ENCODE measurements around the gene KIF6.

The KIF6 gene

DNA sequence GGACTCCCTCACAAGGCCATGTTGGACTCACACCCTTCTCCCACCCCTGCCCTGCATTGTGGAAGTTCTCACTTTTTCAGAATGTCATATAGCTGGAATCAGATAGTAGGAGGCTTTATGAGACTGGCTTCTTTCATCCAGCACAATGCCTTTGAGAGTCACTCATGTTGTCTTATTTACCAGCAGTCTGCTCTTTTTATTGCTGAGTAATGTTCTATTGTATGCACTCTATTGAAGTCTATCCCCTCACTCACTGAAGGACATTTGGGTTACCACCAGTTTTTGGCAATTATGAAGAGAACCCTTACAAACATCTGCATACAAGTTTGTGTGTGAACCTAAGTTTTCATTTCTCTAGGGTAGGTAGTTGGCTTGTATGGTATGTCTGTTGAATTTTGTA lies 321.9 kb downstream of the KIF6 start:
- Mint-ChIP-seq H3K27me3 (ENCODE audit: low read depth) (no peaks in the 10 kb centered on the region), H3K4me1 (ENCODE audit: low read depth) (peaks cover 5% of the 10 kb centered on the region), H3K4me3 (no peak overlapping the region), H3K9me3 (no peaks in the 10 kb centered on the region), H3K27ac (no peak overlapping the region), H3K36me3 (ENCODE audit: low read depth) (no peaks in the 10 kb centered on the region)

DNA sequence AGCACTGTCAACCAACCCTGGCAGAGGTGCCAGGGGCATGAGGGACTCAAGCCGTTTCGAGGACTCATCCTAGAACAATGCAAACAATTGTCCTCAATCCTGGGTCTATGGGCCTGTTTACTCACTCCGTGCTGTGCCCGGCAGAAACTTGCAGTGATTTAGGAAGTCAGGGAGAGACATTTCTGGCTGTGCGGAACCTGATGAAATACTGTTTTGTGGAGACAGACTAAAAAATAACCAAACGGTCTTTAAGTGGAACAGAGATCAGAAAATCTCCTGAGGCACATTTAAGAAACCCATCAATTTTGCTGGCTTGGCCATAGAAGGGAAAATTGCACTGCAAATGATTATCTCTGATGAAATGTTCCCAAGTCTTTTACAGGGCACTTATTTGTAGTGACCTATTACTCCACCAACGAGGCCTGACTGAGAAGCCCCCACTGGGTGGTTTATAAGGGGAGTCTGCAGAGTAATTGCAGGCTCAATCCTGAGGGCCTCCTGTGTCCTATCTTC lies 322.9 kb downstream of the KIF6 start:
- H3K27ac Mint-ChIP-seq, result no peak overlapping the region
- peaks cover 5% of the 10 kb centered on the region for H3K4me1 Mint-ChIP-seq (ENCODE audit: low read depth)
- no peaks in the 10 kb centered on the region for H3K9me3 Mint-ChIP-seq
- H3K36me3 Mint-ChIP-seq (ENCODE audit: low read depth), result no peaks in the 10 kb centered on the region
- no peak overlapping the region for H3K4me3 Mint-ChIP-seq
- H3K27me3 Mint-ChIP-seq (ENCODE audit: low read depth), result peaks cover 5% of the 10 kb centered on the region

DNA sequence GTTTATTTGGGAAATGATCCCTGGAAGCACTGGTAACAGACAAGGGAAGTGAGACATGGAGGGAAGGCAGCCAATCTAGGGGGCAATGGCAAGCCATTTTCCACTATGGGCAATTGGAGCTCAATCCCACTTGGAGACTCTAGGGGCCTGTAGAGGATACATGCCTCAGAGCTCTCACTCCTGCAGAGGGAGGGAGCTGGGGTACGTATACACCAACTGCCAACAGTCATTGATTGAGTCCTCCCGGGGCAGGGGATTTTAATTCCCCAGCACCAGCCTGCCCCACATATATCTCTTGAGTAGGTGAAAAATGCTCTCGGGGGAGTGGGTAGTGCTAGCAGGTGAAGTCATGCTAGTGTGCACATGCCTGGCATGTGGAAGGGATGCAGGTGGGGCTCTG lies 323.8 kb downstream of the KIF6 start:
- Mint-ChIP-seq H3K9me3 (no peaks in the 10 kb centered on the region), H3K27ac (no peak overlapping the region), H3K4me3 (no peak overlapping the region), H3K4me1 (ENCODE audit: low read depth) (peaks cover 3% of the 10 kb centered on the region), H3K27me3 (ENCODE audit: low read depth) (peaks cover 5% of the 10 kb centered on the region), H3K36me3 (ENCODE audit: low read depth) (no peaks in the 10 kb centered on the region)

DNA sequence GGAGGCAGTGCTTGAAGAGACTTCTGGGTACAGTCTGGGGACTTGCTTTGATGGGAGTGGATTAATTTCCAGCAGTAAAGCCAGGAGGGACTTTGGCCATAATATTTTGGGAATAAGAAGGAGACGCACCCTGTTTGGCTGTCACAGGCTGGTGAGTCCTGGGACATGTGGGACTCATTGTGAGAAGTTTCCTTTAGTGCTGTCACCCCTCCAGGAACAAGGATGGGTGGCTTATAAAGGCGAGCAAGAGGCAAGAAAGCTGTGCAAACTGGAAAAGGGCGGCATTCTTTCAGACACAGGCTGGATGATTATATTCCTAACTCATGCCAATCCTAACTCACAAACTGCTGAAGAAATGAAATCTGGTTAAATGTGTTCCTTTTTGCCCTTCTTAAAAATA lies 325.2 kb downstream of the KIF6 start:
- Mint-ChIP-seq H3K9me3 (no peaks in the 10 kb centered on the region), H3K27me3 (ENCODE audit: low read depth) (peaks cover 5% of the 10 kb centered on the region)

DNA sequence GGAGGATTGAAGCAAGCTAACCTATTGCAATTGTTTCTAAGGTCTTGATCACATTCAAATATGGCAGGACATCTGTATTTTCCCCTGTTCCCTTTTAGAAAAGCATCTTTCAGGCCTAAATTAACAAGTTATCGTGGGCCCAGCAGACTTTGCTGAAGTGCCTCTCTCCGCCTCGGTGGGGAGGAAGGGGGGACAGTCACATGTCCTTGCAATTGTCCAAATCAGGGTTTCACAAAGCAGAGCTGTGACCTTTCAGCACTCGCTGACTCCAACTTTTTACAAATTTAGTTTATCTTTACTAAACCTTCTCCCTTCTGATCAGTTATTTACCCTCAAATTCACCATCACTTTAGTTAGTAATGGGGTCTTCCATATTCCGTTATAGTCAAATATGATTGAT lies 328.4 kb downstream of the KIF6 start:
- Mint-ChIP-seq H3K27me3 (ENCODE audit: low read depth) (peaks cover 5% of the 10 kb centered on the region), H3K4me3 (no peak overlapping the region), H3K27ac (no peak overlapping the region), H3K9me3 (no peaks in the 10 kb centered on the region), H3K36me3 (ENCODE audit: low read depth) (no peaks in the 10 kb centered on the region), H3K4me1 (ENCODE audit: low read depth) (no peaks in the 10 kb centered on the region)

More for the DNA sequence above, 325.2 kb downstream of the KIF6 start:
- H3K4me1 Mint-ChIP-seq (ENCODE audit: low read depth), result no peaks in the 10 kb centered on the region
- H3K4me3 Mint-ChIP-seq, result no peak overlapping the region
- no peaks in the 10 kb centered on the region for H3K36me3 Mint-ChIP-seq (ENCODE audit: low read depth)
- no peak overlapping the region for H3K27ac Mint-ChIP-seq

DNA sequence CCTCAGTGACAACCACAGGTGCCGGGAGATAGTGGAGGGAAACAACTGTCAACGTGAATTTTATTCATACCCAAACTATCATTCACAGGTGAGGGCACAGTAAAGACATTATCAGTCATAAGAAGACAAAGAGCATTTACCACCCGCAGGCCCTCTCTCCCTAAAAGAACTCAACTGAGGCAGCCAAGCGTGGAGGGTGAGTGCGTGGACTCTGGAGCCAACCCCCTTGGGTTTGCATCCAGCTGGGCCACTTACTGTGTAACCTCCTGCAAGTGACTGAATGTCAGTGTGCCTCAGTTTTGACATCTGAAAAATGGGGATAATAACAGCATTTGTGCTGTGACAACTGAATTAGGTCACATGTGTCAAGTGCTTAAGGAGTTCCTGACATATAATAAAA lies 332.1 kb downstream of the KIF6 start:
- H3K27me3 Mint-ChIP-seq (ENCODE audit: low read depth), result peaks cover 5% of the 10 kb centered on the region
- H3K27ac Mint-ChIP-seq, result no peak overlapping the region
- no peak overlapping the region for H3K4me3 Mint-ChIP-seq
- no peaks in the 10 kb centered on the region for H3K9me3 Mint-ChIP-seq
- H3K36me3 Mint-ChIP-seq (ENCODE audit: low read depth), result no peaks in the 10 kb centered on the region
- no peaks in the 10 kb centered on the region for H3K4me1 Mint-ChIP-seq (ENCODE audit: low read depth)

DNA sequence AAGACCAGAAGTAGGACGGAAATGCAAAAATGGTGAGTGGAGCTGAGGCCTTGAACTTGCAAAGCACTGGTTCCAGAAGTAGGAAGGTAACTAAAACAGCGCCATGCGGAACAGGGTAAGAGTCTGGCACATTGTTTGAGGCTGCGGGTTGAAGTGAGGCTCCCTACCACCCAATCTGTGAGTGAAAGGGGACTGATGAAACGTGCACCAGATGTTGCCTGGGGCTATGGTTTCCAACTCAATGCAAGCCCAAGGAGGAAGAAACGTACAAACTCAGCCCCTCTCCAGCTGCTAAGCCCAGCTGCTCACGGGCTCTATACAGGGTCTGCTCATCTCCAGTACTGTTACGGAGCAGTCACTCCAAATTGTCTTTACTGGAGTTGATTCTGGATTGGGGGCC lies 334.0 kb downstream of the KIF6 start:
- Mint-ChIP-seq H3K4me3 (no peak overlapping the region), H3K36me3 (ENCODE audit: low read depth) (no peaks in the 10 kb centered on the region), H3K9me3 (no peaks in the 10 kb centered on the region), H3K27me3 (ENCODE audit: low read depth) (no peaks in the 10 kb centered on the region), H3K27ac (no peak overlapping the region), H3K4me1 (ENCODE audit: low read depth) (no peaks in the 10 kb centered on the region)

DNA sequence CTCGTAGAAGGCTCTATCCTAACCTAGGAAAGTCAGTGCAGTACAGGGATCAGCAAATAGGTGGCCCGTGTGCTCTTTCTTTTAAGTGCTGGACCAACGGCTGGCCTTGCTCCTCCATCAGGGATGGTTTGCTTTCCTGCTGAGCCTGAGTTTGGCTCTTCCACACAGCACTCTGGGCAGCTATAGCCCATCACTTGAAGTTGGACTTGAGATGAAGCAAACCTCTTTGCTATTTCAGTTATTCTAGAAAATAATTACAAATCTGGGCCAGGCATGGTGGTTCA lies 335.8 kb downstream of the KIF6 start:
- H3K4me1 Mint-ChIP-seq (ENCODE audit: low read depth), result no peaks in the 10 kb centered on the region

DNA sequence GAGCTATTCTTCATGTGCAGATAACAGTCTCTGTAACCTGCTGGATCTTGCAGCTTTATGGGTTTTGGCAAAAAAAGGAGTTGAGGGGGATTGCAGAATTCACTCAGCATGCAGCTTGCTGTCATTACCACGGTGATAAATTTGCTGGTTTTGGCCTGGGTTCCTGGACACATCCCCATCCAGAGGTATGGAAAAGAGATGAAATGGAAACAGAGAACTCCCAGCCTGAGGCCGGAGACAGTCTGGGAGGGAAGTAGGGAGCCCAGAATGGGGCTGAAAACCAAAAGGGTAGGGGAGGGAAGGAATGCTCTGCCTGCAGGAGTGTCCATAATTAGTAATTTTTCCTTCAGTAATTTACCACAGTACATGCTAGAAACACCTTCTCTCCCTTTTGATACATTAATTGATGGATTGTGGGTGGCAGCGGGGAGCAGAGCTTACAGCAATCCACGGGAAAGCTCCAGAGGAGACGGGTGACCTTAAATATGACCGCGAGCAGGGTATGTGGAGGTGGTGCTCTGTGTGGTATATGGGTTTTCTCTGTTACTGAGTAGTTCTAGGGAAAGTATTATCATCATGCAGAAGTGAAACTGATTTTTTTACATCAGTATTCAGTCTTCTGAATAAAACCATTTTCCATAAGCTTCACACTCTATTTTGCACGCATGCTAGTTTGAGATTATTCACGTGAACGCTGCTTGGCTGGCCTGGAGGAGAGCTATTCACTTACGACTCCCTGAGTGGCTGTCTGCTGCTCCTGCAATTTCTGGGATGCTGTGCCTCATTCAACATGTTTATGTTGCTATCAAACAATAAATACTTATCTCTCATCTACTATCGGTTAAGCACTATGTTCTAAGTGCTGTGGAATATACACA lies 336.4 kb downstream of the KIF6 start:
- Mint-ChIP-seq H3K4me1 (ENCODE audit: low read depth) (no peaks in the 10 kb centered on the region), H3K27me3 (ENCODE audit: low read depth) (no peaks in the 10 kb centered on the region), H3K27ac (no peak overlapping the region), H3K36me3 (ENCODE audit: low read depth) (no peaks in the 10 kb centered on the region), H3K9me3 (no peaks in the 10 kb centered on the region), H3K4me3 (no peak overlapping the region)

More for the DNA sequence above, 335.8 kb downstream of the KIF6 start:
- no peak overlapping the region for H3K27ac Mint-ChIP-seq
- no peaks in the 10 kb centered on the region for H3K27me3 Mint-ChIP-seq (ENCODE audit: low read depth)
- H3K4me3 Mint-ChIP-seq, result no peak overlapping the region
- no peaks in the 10 kb centered on the region for H3K36me3 Mint-ChIP-seq (ENCODE audit: low read depth)
- H3K9me3 Mint-ChIP-seq, result no peaks in the 10 kb centered on the region

DNA sequence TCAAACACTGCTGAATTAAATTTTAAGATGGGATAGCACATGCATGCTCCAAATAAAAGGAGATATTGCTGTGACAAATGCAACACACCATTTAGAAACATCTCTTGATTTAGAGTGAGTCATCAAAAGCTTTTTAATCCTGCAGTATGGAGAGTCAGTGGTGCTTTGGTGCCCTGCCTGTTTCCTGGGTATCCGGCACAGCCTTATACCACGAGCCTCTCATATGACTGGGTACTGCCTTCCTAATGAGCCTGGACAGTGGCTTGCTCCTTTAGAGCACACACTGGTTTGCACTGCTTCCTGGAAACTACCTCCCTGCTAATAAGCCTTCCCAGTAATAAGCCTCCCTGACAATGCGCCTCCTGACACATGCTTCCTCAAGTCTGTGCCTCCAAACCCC lies 337.4 kb downstream of the KIF6 start:
- Mint-ChIP-seq H3K9me3 (no peaks in the 10 kb centered on the region), H3K4me1 (ENCODE audit: low read depth) (no peaks in the 10 kb centered on the region), H3K27ac (no peak overlapping the region), H3K4me3 (no peak overlapping the region), H3K27me3 (ENCODE audit: low read depth) (peaks cover 4% of the 10 kb centered on the region), H3K36me3 (ENCODE audit: low read depth) (no peaks in the 10 kb centered on the region)

DNA sequence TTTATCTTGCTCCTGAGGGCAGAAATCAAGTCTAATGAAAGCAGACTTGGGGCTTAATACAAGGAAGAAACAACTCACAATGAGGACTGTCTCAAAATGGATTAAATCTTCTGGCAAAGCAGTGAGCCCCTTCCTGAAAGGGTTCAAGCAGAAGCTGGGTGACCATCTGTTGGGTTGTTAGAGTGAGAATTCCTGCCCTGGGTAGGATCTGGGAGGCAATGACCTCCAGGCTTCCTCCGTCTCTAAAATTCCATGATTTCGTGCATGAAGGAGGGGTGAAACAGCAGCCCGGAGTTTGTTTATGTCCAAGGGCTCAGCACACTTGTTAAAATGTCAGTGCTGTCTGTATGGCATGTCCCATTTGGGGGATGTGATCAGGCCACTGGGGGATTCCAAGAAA lies 338.7 kb downstream of the KIF6 start:
- Mint-ChIP-seq H3K9me3 (no peaks in the 10 kb centered on the region), H3K4me1 (ENCODE audit: low read depth) (no peaks in the 10 kb centered on the region), H3K27me3 (ENCODE audit: low read depth) (peaks cover 4% of the 10 kb centered on the region), H3K4me3 (no peak overlapping the region), H3K36me3 (ENCODE audit: low read depth) (no peaks in the 10 kb centered on the region), H3K27ac (no peak overlapping the region)

DNA sequence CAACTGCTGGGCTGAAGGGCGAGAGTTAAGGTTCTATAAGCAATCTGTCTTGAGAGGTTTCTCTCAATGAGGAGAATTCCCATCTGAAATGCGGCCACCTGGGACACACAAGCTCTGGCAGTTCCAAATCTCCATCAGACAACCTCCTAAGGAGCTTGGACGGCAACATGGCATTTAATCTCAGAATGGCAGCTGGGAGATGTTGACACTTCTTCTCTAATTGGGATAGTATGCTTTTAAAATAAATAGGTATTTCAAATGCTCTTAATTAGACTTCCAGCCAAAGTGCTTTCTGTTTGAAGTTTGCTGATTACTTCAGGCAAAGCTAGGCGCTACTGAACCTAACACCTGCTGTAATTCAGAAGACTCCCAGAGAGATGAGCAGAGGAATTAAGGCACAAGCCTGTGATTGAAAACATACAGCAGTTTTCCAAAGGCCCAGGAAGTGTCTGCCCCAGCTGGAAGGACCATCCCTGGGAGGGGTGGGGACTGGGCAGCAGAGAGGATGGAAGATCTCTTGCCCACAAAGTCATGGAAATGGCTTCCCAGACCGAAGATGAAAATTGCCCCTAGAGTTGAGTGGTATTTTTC lies 343.6 kb downstream of the KIF6 start:
- H3K27me3 Mint-ChIP-seq (ENCODE audit: low read depth), result peaks cover 4% of the 10 kb centered on the region
- no peaks in the 10 kb centered on the region for H3K9me3 Mint-ChIP-seq
- no peaks in the 10 kb centered on the region for H3K36me3 Mint-ChIP-seq (ENCODE audit: low read depth)
- H3K27ac Mint-ChIP-seq, result no peak overlapping the region
- H3K4me3 Mint-ChIP-seq, result no peak overlapping the region
- H3K4me1 Mint-ChIP-seq (ENCODE audit: low read depth), result no peaks in the 10 kb centered on the region

DNA sequence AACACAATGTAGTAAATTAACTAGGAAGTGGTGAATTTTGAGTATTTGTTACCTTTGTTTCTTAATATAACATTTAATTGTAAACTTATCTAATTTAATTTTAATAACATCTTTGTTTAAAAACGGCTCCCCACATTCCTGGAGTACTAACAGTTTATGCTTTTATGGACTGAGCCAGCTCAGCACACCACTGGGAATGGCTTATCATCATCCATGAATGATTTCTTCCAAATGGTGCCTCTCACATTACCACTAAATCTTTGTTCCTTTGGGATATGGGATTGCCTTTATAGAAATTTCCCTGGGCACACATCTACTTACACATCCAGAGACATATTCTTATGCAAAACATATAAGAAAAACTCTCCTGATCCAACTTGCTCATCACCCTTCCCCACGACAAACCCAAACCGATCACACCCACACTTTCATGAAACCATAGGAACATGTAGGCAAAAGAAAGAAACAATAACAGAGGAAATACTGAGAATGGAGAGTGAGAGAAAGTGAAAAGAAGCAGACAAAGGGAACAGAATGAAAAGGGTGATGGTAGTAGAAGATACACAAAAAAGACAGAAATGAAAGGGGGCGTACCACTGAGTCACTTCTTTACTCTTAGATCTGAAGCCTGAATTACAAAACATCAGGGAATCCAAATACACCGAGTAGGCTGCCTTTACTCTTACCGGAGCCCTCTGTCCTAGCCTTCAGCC lies 344.2 kb downstream of the KIF6 start:
- Mint-ChIP-seq H3K9me3 (no peaks in the 10 kb centered on the region), H3K27me3 (ENCODE audit: low read depth) (peaks cover 4% of the 10 kb centered on the region), H3K27ac (no peak overlapping the region), H3K36me3 (ENCODE audit: low read depth) (no peaks in the 10 kb centered on the region), H3K4me1 (ENCODE audit: low read depth) (no peaks in the 10 kb centered on the region), H3K4me3 (no peak overlapping the region)

DNA sequence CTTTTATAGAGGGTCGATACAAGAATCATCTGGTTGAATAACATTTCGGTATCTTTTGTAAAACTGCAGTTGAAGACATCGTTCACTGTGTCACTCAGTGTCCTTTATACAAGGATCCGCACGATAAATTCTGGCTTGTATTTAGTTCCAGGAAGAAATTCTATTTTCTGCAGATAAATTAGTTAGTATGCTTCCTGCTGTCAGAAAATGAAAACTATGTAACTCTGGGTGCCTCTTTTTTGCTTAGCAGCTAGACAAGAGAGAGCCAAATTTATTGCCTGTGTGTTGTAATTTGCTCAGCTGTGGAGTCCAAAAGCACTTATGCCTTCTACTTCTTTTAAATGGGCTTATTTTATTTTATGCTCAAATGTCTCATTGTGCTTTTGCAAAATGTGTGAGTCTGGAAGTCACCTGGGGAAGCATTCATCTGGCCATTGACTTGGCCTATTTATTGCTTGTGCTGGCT lies 346.2 kb downstream of the KIF6 start:
- Mint-ChIP-seq H3K27ac (no peak overlapping the region), H3K4me1 (ENCODE audit: low read depth) (no peaks in the 10 kb centered on the region), H3K4me3 (no peak overlapping the region), H3K27me3 (ENCODE audit: low read depth) (peaks cover 8% of the 10 kb centered on the region), H3K36me3 (ENCODE audit: low read depth) (no peaks in the 10 kb centered on the region), H3K9me3 (no peaks in the 10 kb centered on the region)
